Ishikawa (cell line): ENCODE results near the gene ARID1B.

Experiments
- CEBPB ChIP-seq: IDR thresholded peaks from 2 replicates; pipeline ENCODE4 v1.6.1; 2012
- CREB1 ChIP-seq: IDR thresholded peaks from 2 replicates; pipeline ENCODE4 v1.6.1; 2012; ENCODE audit warnings: low read depth
- EGR1 ChIP-seq: IDR thresholded peaks from 2 replicates; pipeline ENCODE4 v1.6.1; 2012
- EP300 ChIP-seq: IDR thresholded peaks from 2 replicates; pipeline ENCODE4 v1.6.1; 2012; ENCODE audit warnings: borderline replicate concordance
- FOXM1 ChIP-seq: IDR thresholded peaks from 2 replicates; pipeline ENCODE4 v1.6.1; 2012; ENCODE audit warnings: low read depth, borderline replicate concordance
- RAD21 ChIP-seq: IDR thresholded peaks from 2 replicates; pipeline ENCODE4 v1.6.1; 2012; ENCODE audit warnings: low read depth
- REST ChIP-seq: IDR thresholded peaks from 2 replicates; pipeline ENCODE4 v1.6.1; 2012; ENCODE audit warnings: low read depth, mild to moderate bottlenecking
- TAF1 ChIP-seq: IDR thresholded peaks from 2 replicates; pipeline ENCODE4 v1.6.1; 2012; ENCODE audit warnings: low read depth, mild to moderate bottlenecking
- TEAD4 ChIP-seq: IDR thresholded peaks from 2 replicates; pipeline ENCODE4 v1.6.1; 2012
- YY1 ChIP-seq: IDR thresholded peaks from 2 replicates; pipeline ENCODE4 v1.6.1; 2012; ENCODE audit warnings: low read depth
- TF ChIP-seq, protein P1 (sequence below): IDR thresholded peaks from 2 replicates; pipeline ENCODE4 v1.6.1; 2012

DNA sequence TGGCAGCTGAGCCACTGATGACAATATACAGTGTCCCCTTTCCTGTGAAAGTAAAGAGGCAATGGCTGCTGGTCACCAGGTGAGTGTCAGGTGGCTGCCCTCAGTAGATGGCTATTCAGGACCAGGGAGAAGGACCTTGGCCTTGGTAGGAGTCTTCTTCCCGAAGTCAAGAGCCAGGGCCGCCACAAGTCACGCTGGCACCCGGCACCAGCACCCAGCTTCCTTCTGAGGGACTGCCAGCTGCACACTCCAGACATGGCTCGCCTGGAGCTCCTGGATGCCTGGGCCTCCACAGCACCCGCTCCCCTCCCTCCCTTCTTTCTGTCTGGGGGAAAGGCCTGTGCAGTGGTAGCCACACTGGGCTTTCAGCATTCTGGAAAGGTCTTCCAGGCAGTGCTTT, 419.2 kb downstream of the ARID1B start:
- TF ChIP-seq TAF1 (no peak), TEAD4 (no peak), EP300 (no peak), CREB1 (no peak), RAD21 (no peak), EGR1 (no peak), CEBPB (no peak), FOXM1 (no peak), REST (no peak), YY1 (no peak)
- TF ChIP-seq, protein P1, sequence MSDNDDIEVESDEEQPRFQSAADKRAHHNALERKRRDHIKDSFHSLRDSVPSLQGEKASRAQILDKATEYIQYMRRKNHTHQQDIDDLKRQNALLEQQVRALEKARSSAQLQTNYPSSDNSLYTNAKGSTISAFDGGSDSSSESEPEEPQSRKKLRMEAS, result no peak
